Umbilical cord (tissue), 2 donors: Measurements from ENCODE around the gene DPP3. TPM values are rescaled to one million over a fixed set of nuclear protein-coding genes. Genes with fewer than 3 reads are reported as not detected.
A peak's percentile ranks its signal among the peaks of the same experiment; 100 is the strongest.
"Not testable (repeated sequence)": the region's sequence is repeated elsewhere in the genome, so short reads cannot be mapped to it uniquely, and the experiment has no call there.

Experiments used
- DNase-seq: peaks from one replicate; pipeline ENCODE4 v3.0.0-alpha.2; 2015; ENCODE audit warnings: low spot score
- total RNA-seq: library from RNA; depleted of rRNA; stranded (reverse); fragments of >200 nt; gene quantifications from one replicate; pipeline ENCODE4 v1.2.3, GENCODE V29; 2014; ENCODE audit warnings: low replicate concordance; ENCODE audit not compliant: insufficient read depth

DPP3 gene
- total RNA-seq, 1 donor from 2014 or later: 24.6 TPM

- DNase-seq: not testable (repeated sequence)
Observed at GRCh38 chr11:66464116-66464515, 16.1 kb upstream of the DPP3 start.

GRCh38 chr11:66464916-66465315 lies 15.3 kb upstream of the DPP3 start:
- DNase-seq: no peak

GRCh38 chr11:66465373-66466224 lies 14.6 kb upstream of the DPP3 start:
- DNase-seq: no peak

- peak; percentile 95 for DNase-seq
Observed at GRCh38 chr11:66466225-66467033, 13.8 kb upstream of the DPP3 start, which contains the start of gene PELI3. TSS of gene PELI3 (plus strand) at chr11:66466905. CDS start at chr11:66468129, 1,224 bp downstream.

GRCh38 chr11:66467034-66467659 lies 13.1 kb upstream of the DPP3 start:
- DNase-seq: no peak

GRCh38 chr11:66467756-66468155 lies 12.5 kb upstream of the DPP3 start:
- DNase-seq: peak; percentile 32

GRCh38 chr11:66468691-66469090 lies 11.5 kb upstream of the DPP3 start:
- DNase-seq: no peak

GRCh38 chr11:66469441-66469840 lies 10.8 kb upstream of the DPP3 start:
- no peak for DNase-seq

GRCh38 chr11:66470015-66470414 lies 10.2 kb upstream of the DPP3 start:
- no peak for DNase-seq

- DNase-seq: no peak
Observed at GRCh38 chr11:66471142-66471541, 9.1 kb upstream of the DPP3 start.

GRCh38 chr11:66472054-66472453 lies 8.2 kb upstream of the DPP3 start:
- no peak for DNase-seq

GRCh38 chr11:66473167-66473566 lies 7.1 kb upstream of the DPP3 start:
- DNase-seq: no peak

GRCh38 chr11:66473608-66474515 lies 6.4 kb upstream of the DPP3 start:
- no peak for DNase-seq

GRCh38 chr11:66475349-66476172 lies 4.7 kb upstream of the DPP3 start:
- DNase-seq: no peak

- DNase-seq: no peak
Observed at GRCh38 chr11:66476173-66476840, 3.9 kb upstream of the DPP3 start.

GRCh38 chr11:66476841-66477251 lies 3.4 kb upstream of the DPP3 start:
- no peak for DNase-seq

GRCh38 chr11:66477263-66478201 lies 2.7 kb upstream of the DPP3 start:
- no peak for DNase-seq

GRCh38 chr11:66478729-66479393 lies 1.4 kb upstream of the DPP3 start:
- no peak for DNase-seq
